Activated T-cell treated with anti-CD3 and anti-CD28 coated beads, Interleukin-2, amount 50 U/mL, for 72 hours (primary cell): ENCODE data around the gene VWA8. TPM values are rescaled to one million over a fixed set of nuclear protein-coding genes. Genes with fewer than 3 reads are reported as not detected.

Experiments used
- ATAC-seq, 2 donors: fragments of 150-1000 bp; cut with Tn5 transposase; replicated peaks in 1 of 2; 2 replicates each; pipeline ENCODE4 v1.10.0; 2021; ENCODE audit warnings: moderate library complexity in 2 of 2, mild to moderate bottlenecking in 1 of 2
- DNase-seq, 2 donors: peaks; one replicate each; pipeline ENCODE4 v3.0.0; 2021 to 2022; ENCODE audit warnings: mixed read lengths in 1 of 2
- H3K27ac Mint-ChIP-seq: one replicate; pipeline ENCODE4 v1.8.0; 2022; ENCODE audit warnings: mild to moderate bottlenecking, moderate library complexity, mixed read lengths
- H3K27me3 Mint-ChIP-seq: one replicate; pipeline ENCODE4 v1.8.0; 2022; ENCODE audit warnings: low read depth, mixed read lengths
- H3K36me3 Mint-ChIP-seq, 2 donors: one replicate each; pipeline ENCODE4 v1.8.0; 2022; ENCODE audit warnings: mixed read lengths in 2 of 2, mild to moderate bottlenecking in 1 of 2; ENCODE audit not compliant: insufficient read depth in 2 of 2
- H3K4me1 Mint-ChIP-seq: one replicate; pipeline ENCODE4 v1.8.0; 2022; ENCODE audit warnings: low read depth, mixed read lengths
- H3K4me3 Mint-ChIP-seq, 2 donors: one replicate each; pipeline ENCODE4 v1.8.0; 2022; ENCODE audit warnings: mild to moderate bottlenecking in 2 of 2, mixed read lengths in 2 of 2, moderate library complexity in 2 of 2
- H3K9me3 Mint-ChIP-seq, 2 donors: one replicate each; pipeline ENCODE4 v1.8.0; 2022; ENCODE audit warnings: mixed read lengths in 2 of 2
- total RNA-seq, 2 donors: library from RNA; stranded (reverse); gene quantifications; one replicate each; pipeline ENCODE4 v1.2.3, GENCODE V29; 2022

Gene VWA8
- total RNA-seq, 2 donors from 2014 or later: 25.6 to 35.0 TPM

- DNase-seq (no peak), ATAC-seq (no peak)
- Mint-ChIP-seq H3K4me3 (no peak overlapping the region), H3K27me3 (no peaks in the 10 kb centered on the region), H3K36me3 (peaks cover 21 to 39% of the 10 kb centered on the region in 2 donors), H3K4me1 (peaks cover 15% of the 10 kb centered on the region), H3K9me3 (peaks cover 8% of the 10 kb centered on the region in 2 donors), H3K27ac (no peak overlapping the region)
These were observed 158.7 kb downstream of the VWA8 start for GRCh38 chr13:41802043-41802683.

GRCh38 chr13:41791056-41791455, 169.9 kb downstream of the VWA8 start:
- Mint-ChIP-seq H3K36me3 (peaks cover 0 to 1% of the 10 kb centered on the region in 2 donors), H3K4me3 (no peak overlapping the region), H3K4me1 (no peaks in the 10 kb centered on the region), H3K9me3 (no peaks in the 10 kb centered on the region), H3K27ac (no peak overlapping the region), H3K27me3 (no peaks in the 10 kb centered on the region)
- DNase-seq (no peak), ATAC-seq (no peak)

- no peak for DNase-seq
- Mint-ChIP-seq H3K27me3 (no peaks in the 10 kb centered on the region), H3K27ac (no peak overlapping the region), H3K36me3 (peaks cover 0 to 1% of the 10 kb centered on the region in 2 donors), H3K4me1 (no peaks in the 10 kb centered on the region), H3K4me3 (no peak overlapping the region), H3K9me3 (no peaks in the 10 kb centered on the region)
- ATAC-seq: no peak
These were observed 172.4 kb downstream of the VWA8 start for GRCh38 chr13:41788552-41788951.

DNA sequence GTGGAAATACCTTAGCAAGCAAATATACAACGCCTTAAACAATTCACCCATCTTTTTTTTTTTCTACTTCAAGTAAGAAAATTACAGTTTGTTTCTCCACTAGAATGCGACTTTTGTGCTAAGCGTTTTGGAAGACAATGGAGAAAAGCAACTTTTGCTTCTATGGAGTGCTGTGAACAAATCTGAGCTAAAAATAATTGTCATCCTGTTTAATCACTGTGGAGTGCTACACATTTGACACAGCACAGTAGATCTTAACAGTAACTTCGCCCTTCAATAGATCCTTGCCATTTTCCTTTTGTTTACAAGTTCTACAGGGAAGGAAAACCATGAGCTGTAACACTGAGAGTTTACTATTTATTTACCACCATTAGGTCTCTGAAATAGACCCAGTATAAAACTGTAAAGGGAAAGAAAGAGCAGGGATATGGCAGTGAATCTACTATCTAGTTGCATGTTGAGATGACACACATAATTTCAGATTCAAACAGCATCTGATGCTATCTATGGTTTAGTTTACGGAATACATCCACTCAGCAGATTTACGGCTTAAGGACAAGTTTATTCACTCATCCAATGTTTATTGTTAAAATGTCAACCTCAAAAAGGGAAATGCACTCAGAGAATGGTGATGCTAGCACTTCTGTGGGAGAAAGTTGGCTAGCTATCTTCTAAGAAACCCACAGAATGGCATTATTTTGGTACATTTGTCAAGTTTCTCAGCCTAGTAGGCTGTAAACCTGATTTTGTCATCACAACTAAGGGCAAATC, 175.3 kb downstream of the VWA8 start:
- H3K27me3 Mint-ChIP-seq: no peaks in the 10 kb centered on the region
- no peaks in the 10 kb centered on the region for H3K9me3 Mint-ChIP-seq
- H3K36me3 Mint-ChIP-seq: peaks cover 0 to 1% of the 10 kb centered on the region in 2 donors
- DNase-seq (no peak), ATAC-seq (no peak)
- H3K27ac Mint-ChIP-seq: no peak overlapping the region
- H3K4me1 Mint-ChIP-seq: no peaks in the 10 kb centered on the region
- H3K4me3 Mint-ChIP-seq: no peak overlapping the region

DNA sequence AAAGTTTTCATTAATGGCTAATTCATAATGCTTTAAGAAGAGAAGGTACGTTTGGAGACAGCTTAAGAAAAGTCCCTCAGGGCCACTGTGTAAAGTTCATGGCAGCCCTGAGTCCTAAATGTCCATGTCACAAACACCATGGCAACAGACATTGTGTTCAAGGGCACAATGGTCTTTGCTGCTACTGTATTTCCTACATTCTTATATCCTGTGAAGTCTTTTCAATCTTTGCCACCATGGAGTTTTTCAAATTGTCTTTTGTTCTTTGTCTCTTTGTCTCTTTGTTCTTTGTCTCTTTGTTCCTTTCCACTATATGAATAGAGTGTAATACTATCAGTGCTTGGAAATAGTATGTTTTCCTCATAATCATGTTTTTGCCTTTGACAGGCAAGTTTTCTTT, 178.8 kb downstream of the VWA8 start:
- H3K27me3 Mint-ChIP-seq: no peaks in the 10 kb centered on the region

GRCh38 chr13:41780715-41781706, 179.9 kb downstream of the VWA8 start:
- peaks cover 0 to under 1% of the 10 kb centered on the region in 2 donors for H3K36me3 Mint-ChIP-seq
- H3K27me3 Mint-ChIP-seq: no peaks in the 10 kb centered on the region

More for the DNA sequence above, 178.8 kb downstream of the VWA8 start:
- H3K9me3 Mint-ChIP-seq: no peaks in the 10 kb centered on the region
- DNase-seq: no peak
- no peak overlapping the region for H3K27ac Mint-ChIP-seq
- no peak overlapping the region for H3K4me3 Mint-ChIP-seq
- ATAC-seq: no peak
- H3K36me3 Mint-ChIP-seq: no peaks in the 10 kb centered on the region
- no peaks in the 10 kb centered on the region for H3K4me1 Mint-ChIP-seq

GRCh38 chr13:41775251-41775650, 185.7 kb downstream of the VWA8 start:
- no peaks in the 10 kb centered on the region for H3K9me3 Mint-ChIP-seq

More at GRCh38 chr13:41780715-41781706, 179.9 kb downstream of the VWA8 start:
- ATAC-seq (no peak), DNase-seq (no peak)
- Mint-ChIP-seq H3K4me1 (no peaks in the 10 kb centered on the region), H3K4me3 (no peak overlapping the region), H3K27ac (no peak overlapping the region), H3K9me3 (no peaks in the 10 kb centered on the region)

DNA sequence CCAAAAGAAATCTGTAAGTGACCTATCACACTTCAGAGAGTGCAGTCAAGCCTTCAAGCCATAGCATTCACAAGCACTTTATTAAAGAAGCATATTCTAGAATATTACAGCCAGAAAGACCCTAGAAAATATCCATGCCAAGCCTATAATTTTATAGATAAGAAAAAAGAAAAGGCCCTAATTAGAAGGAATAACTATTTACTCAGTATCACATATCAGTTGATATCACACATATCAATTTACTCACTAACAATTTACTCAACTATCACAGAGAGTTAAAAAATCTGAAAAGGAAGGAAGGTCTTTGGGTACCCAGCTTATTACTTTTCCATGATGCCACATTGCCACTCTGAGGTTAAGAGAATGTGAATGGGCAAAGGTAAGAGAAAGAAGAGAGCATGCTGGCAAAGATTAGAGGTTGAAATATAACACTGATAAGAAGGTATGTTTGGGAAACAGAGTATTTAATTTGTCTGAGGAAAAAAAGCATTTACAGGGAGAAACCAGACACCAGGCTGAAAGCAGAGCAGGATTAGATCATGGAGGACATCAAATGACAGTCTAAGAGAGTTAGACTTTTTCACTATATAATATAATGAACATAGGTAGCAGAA, 186.2 kb downstream of the VWA8 start:
- ATAC-seq (no peak), DNase-seq (no peak)
- Mint-ChIP-seq H3K27ac (no peak overlapping the region), H3K27me3 (no peaks in the 10 kb centered on the region), H3K36me3 (peaks cover 0 to 6% of the 10 kb centered on the region in 2 donors), H3K4me1 (no peaks in the 10 kb centered on the region), H3K9me3 (no peaks in the 10 kb centered on the region), H3K4me3 (no peak overlapping the region)

More at GRCh38 chr13:41775251-41775650, 185.7 kb downstream of the VWA8 start:
- no peak overlapping the region for H3K4me3 Mint-ChIP-seq
- no peaks in the 10 kb centered on the region for H3K27me3 Mint-ChIP-seq
- DNase-seq (no peak), ATAC-seq (no peak)
- no peak overlapping the region for H3K27ac Mint-ChIP-seq
- peaks cover 0 to 6% of the 10 kb centered on the region in 2 donors for H3K36me3 Mint-ChIP-seq
- no peaks in the 10 kb centered on the region for H3K4me1 Mint-ChIP-seq

DNA sequence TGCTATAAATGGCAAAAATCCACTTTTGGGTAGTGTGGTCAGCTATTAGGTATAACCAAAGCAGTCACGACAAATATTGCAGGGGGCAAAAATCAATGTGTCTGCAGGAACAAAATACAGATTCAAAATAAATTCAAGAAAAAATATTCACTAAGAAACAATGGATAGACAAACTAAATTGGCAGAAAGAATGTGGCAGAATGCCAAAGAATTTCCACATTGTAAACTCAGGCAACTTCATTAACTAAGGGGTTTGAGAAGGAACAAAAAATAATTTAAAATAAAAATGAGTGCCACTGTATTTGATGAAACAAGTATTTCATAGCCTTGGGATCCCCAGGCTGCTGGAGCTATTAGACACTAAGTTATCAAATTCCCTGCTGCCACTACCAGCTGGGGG, 193.1 kb downstream of the VWA8 start:
- H3K4me1 Mint-ChIP-seq: peaks cover 12% of the 10 kb centered on the region
- no peak for DNase-seq
- H3K27ac Mint-ChIP-seq: no peak overlapping the region
- H3K4me3 Mint-ChIP-seq: no peak overlapping the region
- H3K36me3 Mint-ChIP-seq: peaks cover 0 to 4% of the 10 kb centered on the region in 2 donors
- no peaks in the 10 kb centered on the region for H3K27me3 Mint-ChIP-seq
- H3K9me3 Mint-ChIP-seq: no peaks in the 10 kb centered on the region
- no peak for ATAC-seq

- ATAC-seq (no peak), DNase-seq (no peak)
- H3K9me3 Mint-ChIP-seq: no peaks in the 10 kb centered on the region
- no peaks in the 10 kb centered on the region for H3K27me3 Mint-ChIP-seq
- H3K4me1 Mint-ChIP-seq: peaks cover 12% of the 10 kb centered on the region
- no peak overlapping the region for H3K4me3 Mint-ChIP-seq
- H3K36me3 Mint-ChIP-seq: peaks cover 0 to 4% of the 10 kb centered on the region in 2 donors
- H3K27ac Mint-ChIP-seq: no peak overlapping the region
These were observed 194.5 kb downstream of the VWA8 start for GRCh38 chr13:41766439-41766838.

DNA sequence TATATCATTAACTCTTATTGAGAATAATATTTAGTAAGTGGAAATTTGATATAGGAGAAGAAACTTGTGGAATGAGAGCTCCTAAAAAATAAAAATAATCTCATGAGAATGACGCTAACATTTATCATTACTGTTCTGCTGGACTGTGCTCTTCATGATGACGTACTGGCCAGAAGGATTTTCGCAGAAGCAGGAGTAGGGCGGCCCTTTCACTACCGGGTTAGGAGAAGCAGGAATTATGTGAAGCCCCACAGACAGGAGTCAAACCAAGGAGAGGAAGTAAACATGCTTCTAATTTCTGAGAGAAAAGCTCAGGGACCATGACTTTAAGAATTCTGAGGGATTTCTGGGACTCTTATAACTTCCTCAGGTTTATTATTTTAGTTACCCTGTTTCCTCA, 195.1 kb downstream of the VWA8 start:
- H3K27me3 Mint-ChIP-seq: no peaks in the 10 kb centered on the region
- no peaks in the 10 kb centered on the region for H3K9me3 Mint-ChIP-seq
- peaks cover 12% of the 10 kb centered on the region for H3K4me1 Mint-ChIP-seq
- DNase-seq (no peak), ATAC-seq (no peak)
- no peak overlapping the region for H3K4me3 Mint-ChIP-seq
- H3K36me3 Mint-ChIP-seq: peaks cover 0 to 5% of the 10 kb centered on the region in 2 donors
- H3K27ac Mint-ChIP-seq: no peak overlapping the region

GRCh38 chr13:41765020-41765419, 195.9 kb downstream of the VWA8 start:
- H3K36me3 Mint-ChIP-seq: peaks cover 0 to 8% of the 10 kb centered on the region in 2 donors
- no peak for ATAC-seq
- DNase-seq: no peak
- H3K27ac Mint-ChIP-seq: no peak overlapping the region
- H3K4me1 Mint-ChIP-seq: peaks cover 12% of the 10 kb centered on the region
- no peaks in the 10 kb centered on the region for H3K9me3 Mint-ChIP-seq
- no peaks in the 10 kb centered on the region for H3K27me3 Mint-ChIP-seq
- no peak overlapping the region for H3K4me3 Mint-ChIP-seq
